Psoas muscle (tissue), 7 donors: ENCODE data around the gene PRKRIP1. TPM values are rescaled to one million over a fixed set of nuclear protein-coding genes. Genes with fewer than 3 reads are reported as not detected.

Source experiments
- polyA plus RNA-seq, 3 donors: library from polyadenylated mRNA; stranded (reverse); fragments of 200-250 nt; gene quantifications; one replicate each; pipeline ENCODE4 v1.2.3, GENCODE V29; 2013
- total RNA-seq, 4 donors: library from RNA; stranded (reverse); fragmentation: NEBNext Ultra II Directional in 2 of 4; extraction: Animal tissue kit (Norgen Biotek cat#: 25700) in 2 of 4; gene quantifications; one replicate each; pipeline versions ENCODE4 v1.2.1 to v1.2.4, GENCODE V29; 2021 to 2023
- donor health status: healthy with polysubstance abuse.
- donor health status: DM: no; HTN: no; CAD: no; lungs with moderate emphysema.
- donor health status: Bipolar disorder and iron deficiency.
- donor health status: healthy.
- donor health status: DM: no; HTN: no; CAD: no.
- donor health status: DM: no; HTN: no; CAD: no.
- donor health status: DM: yes; HTN: yes; CAD: no.

Gene PRKRIP1
- total and polyA plus RNA-seq, 7 donors, result 9.7 to 20.4 (median 15.8) TPM

Other genes with a start within 250 kb of the PRKRIP1 start
- 10 to 100 TPM; 26.2 to 36.3 (median 29.0) TPM for gene SH2B2, start 109.5 kb upstream of the PRKRIP1 start, total RNA-seq
- 10 to 100 TPM; 13.1 to 27.3 (median 18.6) TPM for gene SH2B2, start 109.5 kb upstream of the PRKRIP1 start, polyA plus RNA-seq
- gene SPDYE6, start 39.9 kb upstream of the PRKRIP1 start, total RNA-seq, result not detected
- under 1 TPM; 0.05 to 0.08 (median 0.08) TPM for gene SPDYE6, start 39.9 kb upstream of the PRKRIP1 start, polyA plus RNA-seq
- 1 to 10 TPM; 1.9 to 4.4 (median 2.9) TPM for gene ORAI2, start 37.2 kb downstream of the PRKRIP1 start, total RNA-seq
- 1 to 10 TPM; 1.3 to 3.6 (median 1.5) TPM for gene ORAI2, start 37.2 kb downstream of the PRKRIP1 start, polyA plus RNA-seq
- gene ALKBH4, start 68.5 kb downstream of the PRKRIP1 start, total RNA-seq, result 1 to 10 TPM; 2.7 to 8.2 (median 6.5) TPM
- gene ALKBH4, start 68.5 kb downstream of the PRKRIP1 start, polyA plus RNA-seq, result 10 to 100 TPM in 1 of 3 donors, 1 to 10 TPM in 2; 8.4 to 11.1 (median 8.6) TPM
- gene LRWD1, start 68.6 kb downstream of the PRKRIP1 start, total RNA-seq, result 10 to 100 TPM; 10.4 to 15.6 (median 12.5) TPM
- gene LRWD1, start 68.6 kb downstream of the PRKRIP1 start, polyA plus RNA-seq, result 10 to 100 TPM; 19.6 to 40.9 (median 27.2) TPM
- gene POLR2J, start 82.6 kb downstream of the PRKRIP1 start, total RNA-seq, result 100 to 1,000 TPM in 1 of 4 donors, 10 to 100 TPM in 3; 55.9 to 101 (median 68.2) TPM
- gene POLR2J, start 82.6 kb downstream of the PRKRIP1 start, polyA plus RNA-seq, result 100 to 1,000 TPM; 115 to 229 (median 166) TPM
- 100 to 1,000 TPM in 1 of 4 donors, 10 to 100 TPM in 3; 85.1 to 139 (median 88.8) TPM for gene RASA4B, start 121.4 kb downstream of the PRKRIP1 start, total RNA-seq
- gene RASA4B, start 121.4 kb downstream of the PRKRIP1 start, polyA plus RNA-seq, result 100 to 1,000 TPM in 1 of 3 donors, 10 to 100 TPM in 2; 29.5 to 116 (median 49.0) TPM
- 10 to 100 TPM in 1 of 4 donors, 1 to 10 TPM in 3; 1.7 to 11.1 (median 4.3) TPM for gene UPK3BL2, start 147.3 kb downstream of the PRKRIP1 start, total RNA-seq
- gene UPK3BL2, start 147.3 kb downstream of the PRKRIP1 start, polyA plus RNA-seq, result 1 to 10 TPM in 2 of 3 donors, under 1 TPM in 1; 0.88 to 6.2 (median 2.4) TPM
- not detected for gene SPDYE2, start 154.9 kb downstream of the PRKRIP1 start, total RNA-seq
- gene SPDYE2, start 154.9 kb downstream of the PRKRIP1 start, polyA plus RNA-seq, result under 1 TPM; 0.05 to 0.13 (median 0.10) TPM
- 10 to 100 TPM in 2 of 4 donors, 1 to 10 TPM in 2; 9.3 to 14.6 (median 11.1) TPM for gene POLR2J3, start 176.2 kb downstream of the PRKRIP1 start, total RNA-seq
- gene POLR2J3, start 176.2 kb downstream of the PRKRIP1 start, polyA plus RNA-seq, result 10 to 100 TPM; 35.4 to 85.3 (median 46.0) TPM
- 100 to 1,000 TPM; 185 to 266 (median 193) TPM for gene RASA4, start 220.4 kb downstream of the PRKRIP1 start, total RNA-seq
- 100 to 1,000 TPM in 2 of 3 donors, 10 to 100 TPM in 1; 83.1 to 270 (median 107) TPM for gene RASA4, start 220.4 kb downstream of the PRKRIP1 start, polyA plus RNA-seq
- gene UPK3BL1, start 246.4 kb downstream of the PRKRIP1 start, total RNA-seq, result 1 to 10 TPM; 1.9 to 8.0 (median 6.8) TPM
- 10 to 100 TPM; 11.7 to 18.3 (median 14.6) TPM for gene UPK3BL1, start 246.4 kb downstream of the PRKRIP1 start, polyA plus RNA-seq